HFFc6 (cell line): ENCODE measurements around the gene BDP1. TPM values are rescaled to one million over a fixed set of nuclear protein-coding genes. Genes with fewer than 3 reads are reported as not detected.
A peak's percentile ranks its signal among the peaks of the same experiment; 100 is the strongest.
"Not testable (repeated sequence)": the region's sequence is repeated elsewhere in the genome, so short reads cannot be mapped to it uniquely, and the experiment has no call there.

Source experiments
- DNase-seq: peaks from one replicate; pipeline ENCODE4 v3.0.0-alpha.2; 2018
- H3K27ac Mint-ChIP-seq: 2 replicates; pipeline ENCODE4 v1.8.0; 2020; ENCODE audit warnings: mild to moderate bottlenecking, mixed read lengths
- H3K27me3 Mint-ChIP-seq: 2 replicates; pipeline ENCODE4 v1.8.0; 2021; ENCODE audit warnings: mild to moderate bottlenecking, moderate library complexity, mixed read lengths; ENCODE audit not compliant: insufficient read depth
- H3K36me3 Mint-ChIP-seq: 2 replicates; pipeline ENCODE4 v1.8.0; 2021; ENCODE audit warnings: low read depth, mixed read lengths
- H3K4me1 Mint-ChIP-seq: 2 replicates; pipeline ENCODE4 v1.8.0; 2020; ENCODE audit warnings: low read depth, mixed read lengths
- H3K4me3 Mint-ChIP-seq: 2 replicates; pipeline ENCODE4 v1.8.0; 2020; ENCODE audit warnings: mild to moderate bottlenecking, moderate library complexity, mixed read lengths
- H3K9me3 Mint-ChIP-seq: 2 replicates; pipeline ENCODE4 v1.8.0; 2020; ENCODE audit warnings: mild to moderate bottlenecking, mixed read lengths
- total RNA-seq, 6 experiments: library from RNA; stranded (reverse); fragmentation: NEBNext Ultra II Directional; extraction: Animal tissue kit (Norgen Biotek cat#: 25700); gene quantifications; 2 replicates in 1 of 6; 3 replicates in 5 of 6; pipeline ENCODE4 v1.2.3, GENCODE V29; 2021
- TF ChIP-seq, protein P1 (sequence below): fragments of 200-600 bp; sonication (generic); IDR thresholded peaks from 2 replicates; pipeline ENCODE4 v1.5.0; 2021; ENCODE audit warnings: antibody characterized with exemption, mild to moderate bottlenecking

The BDP1 gene
- total RNA-seq, 6 experiments from 2014 or later = 13.1 to 15.9 (median 14.8) TPM

DNA sequence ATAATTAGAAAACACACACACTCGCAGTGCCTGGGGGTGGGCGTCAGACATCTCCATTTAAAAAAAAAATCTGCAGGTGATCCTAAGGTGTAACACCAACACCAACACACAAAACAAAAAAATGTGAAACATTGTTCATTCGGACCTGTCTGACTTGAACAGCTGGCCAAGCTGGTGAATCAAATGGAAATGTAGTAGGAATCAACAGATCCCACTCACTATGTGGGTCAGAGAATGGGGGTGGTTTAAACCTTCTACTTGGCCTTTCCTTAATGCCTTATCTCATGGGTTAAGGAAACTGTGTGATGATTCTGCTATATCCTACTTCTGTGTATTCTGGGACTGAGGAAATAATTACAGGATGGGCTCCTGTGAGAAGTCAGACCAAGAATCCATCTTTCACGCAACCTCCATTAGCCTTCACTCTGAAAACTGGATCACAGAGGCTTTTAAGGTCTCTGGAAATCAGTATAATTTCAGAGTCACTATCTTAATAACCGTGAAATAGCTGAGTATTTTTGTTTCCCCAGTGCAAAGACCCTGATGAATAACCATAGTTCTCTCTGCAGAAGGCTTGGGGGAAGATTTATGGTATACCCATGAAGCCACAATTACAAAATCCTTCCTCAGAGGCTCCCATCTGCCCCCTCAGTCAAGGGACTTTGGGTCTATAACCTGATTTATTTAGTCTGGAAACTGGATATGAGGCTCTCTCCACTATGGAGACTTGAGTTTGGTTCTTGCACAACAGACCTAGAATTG is 114.5 kb downstream of the BDP1 start:
- Mint-ChIP-seq H3K27me3 (no peaks in the 10 kb centered on the region), H3K4me3 (no peak overlapping the region), H3K27ac (no peak overlapping the region), H3K36me3 (no peaks in the 10 kb centered on the region; the same call in 1 of the 2 replicates), H3K9me3 (no peaks in the 10 kb centered on the region), H3K4me1 (no peaks in the 10 kb centered on the region)
- TF ChIP-seq, protein P1, sequence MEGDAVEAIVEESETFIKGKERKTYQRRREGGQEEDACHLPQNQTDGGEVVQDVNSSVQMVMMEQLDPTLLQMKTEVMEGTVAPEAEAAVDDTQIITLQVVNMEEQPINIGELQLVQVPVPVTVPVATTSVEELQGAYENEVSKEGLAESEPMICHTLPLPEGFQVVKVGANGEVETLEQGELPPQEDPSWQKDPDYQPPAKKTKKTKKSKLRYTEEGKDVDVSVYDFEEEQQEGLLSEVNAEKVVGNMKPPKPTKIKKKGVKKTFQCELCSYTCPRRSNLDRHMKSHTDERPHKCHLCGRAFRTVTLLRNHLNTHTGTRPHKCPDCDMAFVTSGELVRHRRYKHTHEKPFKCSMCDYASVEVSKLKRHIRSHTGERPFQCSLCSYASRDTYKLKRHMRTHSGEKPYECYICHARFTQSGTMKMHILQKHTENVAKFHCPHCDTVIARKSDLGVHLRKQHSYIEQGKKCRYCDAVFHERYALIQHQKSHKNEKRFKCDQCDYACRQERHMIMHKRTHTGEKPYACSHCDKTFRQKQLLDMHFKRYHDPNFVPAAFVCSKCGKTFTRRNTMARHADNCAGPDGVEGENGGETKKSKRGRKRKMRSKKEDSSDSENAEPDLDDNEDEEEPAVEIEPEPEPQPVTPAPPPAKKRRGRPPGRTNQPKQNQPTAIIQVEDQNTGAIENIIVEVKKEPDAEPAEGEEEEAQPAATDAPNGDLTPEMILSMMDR = no peak
- no peak for DNase-seq

GRCh38 chr5:71571811-71572210 is 116.4 kb downstream of the BDP1 start:
- DNase-seq, H3K4me1 Mint-ChIP-seq, H3K27ac Mint-ChIP-seq, H3K27me3 Mint-ChIP-seq, H3K4me3 Mint-ChIP-seq, H3K36me3 Mint-ChIP-seq, H3K9me3 Mint-ChIP-seq: not testable (repeated sequence)

GRCh38 chr5:71573591-71573990 is 118.1 kb downstream of the BDP1 start:
- H3K27ac Mint-ChIP-seq = no peak overlapping the region
- H3K9me3 Mint-ChIP-seq = no peaks in the 10 kb centered on the region
- H3K4me1 Mint-ChIP-seq = no peaks in the 10 kb centered on the region
- no peak overlapping the region for H3K4me3 Mint-ChIP-seq
- no peaks in the 10 kb centered on the region for H3K27me3 Mint-ChIP-seq
- H3K36me3 Mint-ChIP-seq = peaks cover 11% of the 10 kb centered on the region
- TF ChIP-seq, protein P1 = no peak
- DNase-seq = no peak

GRCh38 chr5:71575588-71575987 is 120.1 kb downstream of the BDP1 start:
- H3K36me3 Mint-ChIP-seq = peaks cover 11% of the 10 kb centered on the region
- not testable (repeated sequence) for H3K27ac Mint-ChIP-seq, H3K4me3 Mint-ChIP-seq, H3K9me3 Mint-ChIP-seq, H3K27me3 Mint-ChIP-seq, DNase-seq, H3K4me1 Mint-ChIP-seq

DNA sequence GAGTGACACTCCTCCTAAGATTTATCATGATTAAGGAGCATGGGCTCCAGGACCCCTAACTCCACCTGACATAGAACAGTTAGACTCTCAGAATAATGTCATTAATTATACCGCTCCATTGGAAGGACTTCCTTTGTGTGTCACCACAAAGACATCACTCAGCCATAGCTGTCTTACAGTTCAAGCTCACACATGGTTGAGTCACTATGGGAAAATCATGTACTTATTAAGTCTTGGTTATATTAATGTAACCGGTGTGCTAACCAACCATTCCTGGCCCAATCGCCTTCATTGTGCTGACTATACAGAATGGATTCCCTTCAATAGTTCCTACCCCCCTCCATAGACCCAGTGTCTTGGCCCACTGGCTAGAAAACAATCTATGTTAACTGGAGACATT is 120.8 kb downstream of the BDP1 start:
- peak; percentile 3 for DNase-seq
- Mint-ChIP-seq H3K27ac (no peak overlapping the region), H3K27me3 (no peaks in the 10 kb centered on the region), H3K4me3 (no peak overlapping the region), H3K4me1 (no peaks in the 10 kb centered on the region), H3K9me3 (no peaks in the 10 kb centered on the region), H3K36me3 (peaks cover 11% of the 10 kb centered on the region)
- TF ChIP-seq, protein P1 = no peak

- peaks cover 11% of the 10 kb centered on the region for H3K36me3 Mint-ChIP-seq
- not testable (repeated sequence) for DNase-seq, H3K27ac Mint-ChIP-seq, H3K4me3 Mint-ChIP-seq, H3K9me3 Mint-ChIP-seq, H3K27me3 Mint-ChIP-seq, H3K4me1 Mint-ChIP-seq
These were observed 122.4 kb downstream of the BDP1 start for GRCh38 chr5:71577839-71578238.

DNA sequence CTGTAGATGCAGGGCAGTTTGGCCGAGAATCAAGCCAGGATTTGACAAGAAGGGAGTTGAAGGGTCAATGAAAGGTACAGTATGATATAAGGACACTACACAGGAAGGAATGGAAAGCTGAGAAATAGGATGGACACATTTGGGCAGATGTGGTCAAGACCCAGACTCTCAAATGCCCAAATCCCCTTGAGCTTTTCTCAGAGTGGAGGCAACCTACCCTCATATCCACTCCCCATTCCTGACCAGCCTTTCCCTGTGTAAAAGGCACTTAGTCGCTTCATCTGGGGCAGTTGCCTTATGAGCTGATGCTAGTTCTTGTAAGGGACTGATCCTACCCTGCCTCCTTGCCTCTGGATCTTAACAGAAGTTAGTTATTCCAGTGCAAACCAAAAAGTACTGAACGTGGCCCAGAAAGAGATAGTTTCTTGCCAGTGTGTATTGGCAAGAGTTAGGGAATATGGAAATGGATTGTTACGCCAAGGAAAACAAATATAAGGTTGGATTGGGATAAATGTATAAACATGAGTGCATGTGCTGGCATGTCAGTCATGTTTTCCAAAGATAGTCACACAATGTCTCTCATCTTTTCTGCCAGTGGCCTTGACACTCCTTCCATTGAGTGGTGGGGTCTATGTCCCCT is 127.6 kb downstream of the BDP1 start:
- Mint-ChIP-seq H3K4me3 (no peak overlapping the region), H3K27ac (no peak overlapping the region), H3K36me3 (peaks cover 3% of the 10 kb centered on the region), H3K4me1 (peaks cover 12% of the 10 kb centered on the region), H3K9me3 (no peaks in the 10 kb centered on the region), H3K27me3 (no peaks in the 10 kb centered on the region; the same call in 1 of the 2 replicates)
- TF ChIP-seq, protein P1 = no peak
- no peak for DNase-seq
